HG02759 (cell line): ENCODE measurements around the gene SERF2.
"Not testable (repeated sequence)": the region's sequence is repeated elsewhere in the genome, so short reads cannot be mapped to it uniquely, and the experiment has no call there.

Experiments used
- ATAC-seq: cut with Tn5 transposase; IDR thresholded peaks from one replicate; pipeline ENCODE4 v1.9.1; 2021; ENCODE audit warnings: mild to moderate bottlenecking, moderate library complexity; ENCODE audit not compliant: unreplicated experiment

Gene SERF2

GRCh38 chr15:43826508-43827341, 34.6 kb downstream of the SERF2 start, which contains the start of gene WDR76:
WDR76 (plus strand) TSS chr15:43827002; CDS start chr15:43827033, 31 bp downstream.
- peak; percentile 72 for ATAC-seq

GRCh38 chr15:43828061-43828657, 36.0 kb downstream of the SERF2 start:
- no peak for ATAC-seq

GRCh38 chr15:43829951-43830540, 37.9 kb downstream of the SERF2 start:
- not testable (repeated sequence) for ATAC-seq

- not testable (repeated sequence) for ATAC-seq
These were observed 38.7 kb downstream of the SERF2 start for GRCh38 chr15:43830691-43831275.

GRCh38 chr15:43831519-43832052, 39.5 kb downstream of the SERF2 start:
- not testable (repeated sequence) for ATAC-seq

GRCh38 chr15:43832485-43832884, 40.4 kb downstream of the SERF2 start:
- ATAC-seq, result not testable (repeated sequence)

- no peak for ATAC-seq
These were observed 53.3 kb downstream of the SERF2 start for GRCh38 chr15:43845421-43845820.
